ENCODE measurements around the gene TSPAN17. TPM values are rescaled to one million over a fixed set of nuclear protein-coding genes. Genes with fewer than 3 reads are reported as not detected.

The TSPAN17 gene
- total RNA-seq, 1 donor from 2014 or later = 41.8 TPM

DNA sequence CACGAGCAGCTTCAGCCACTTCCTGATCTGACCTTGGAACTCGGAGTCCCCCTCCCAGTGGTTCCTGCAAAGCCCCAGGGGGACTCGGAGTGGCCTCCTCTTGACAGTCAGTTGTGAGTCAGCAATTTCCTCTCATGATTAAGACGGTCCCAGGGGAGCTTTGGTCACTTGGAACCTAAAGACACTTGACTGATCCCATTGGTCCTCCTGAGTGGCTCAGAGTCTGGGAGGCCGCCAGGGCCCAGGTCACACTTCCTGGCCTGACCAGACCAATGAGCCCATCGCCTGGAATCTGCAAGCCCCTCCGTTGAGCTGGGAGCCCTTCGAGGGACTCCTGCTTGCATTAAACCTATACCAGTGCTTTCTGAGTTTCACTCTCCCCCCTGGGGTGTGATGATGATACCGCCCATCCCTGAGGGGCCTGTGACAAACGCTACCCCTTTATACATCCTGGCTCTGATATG, 29.1 kb downstream of the TSPAN17 start:
- Mint-ChIP-seq H3K4me1 (ENCODE audit: unreplicated experiment) (peaks cover 11% of the 10 kb centered on the region), H3K27me3 (ENCODE audit: unreplicated experiment) (peaks cover 22% of the 10 kb centered on the region), H3K9me3 (ENCODE audit: unreplicated experiment) (no peaks in the 10 kb centered on the region), H3K36me3 (ENCODE audit: unreplicated experiment) (no peaks in the 10 kb centered on the region), H3K27ac (ENCODE audit: unreplicated experiment) (no peak overlapping the region), H3K4me3 (ENCODE audit: unreplicated experiment) (no peak overlapping the region)
- DNase-seq (ENCODE audit: extremely low spot score, unreplicated experiment) = no peak
- TF ChIP-seq, protein P1, sequence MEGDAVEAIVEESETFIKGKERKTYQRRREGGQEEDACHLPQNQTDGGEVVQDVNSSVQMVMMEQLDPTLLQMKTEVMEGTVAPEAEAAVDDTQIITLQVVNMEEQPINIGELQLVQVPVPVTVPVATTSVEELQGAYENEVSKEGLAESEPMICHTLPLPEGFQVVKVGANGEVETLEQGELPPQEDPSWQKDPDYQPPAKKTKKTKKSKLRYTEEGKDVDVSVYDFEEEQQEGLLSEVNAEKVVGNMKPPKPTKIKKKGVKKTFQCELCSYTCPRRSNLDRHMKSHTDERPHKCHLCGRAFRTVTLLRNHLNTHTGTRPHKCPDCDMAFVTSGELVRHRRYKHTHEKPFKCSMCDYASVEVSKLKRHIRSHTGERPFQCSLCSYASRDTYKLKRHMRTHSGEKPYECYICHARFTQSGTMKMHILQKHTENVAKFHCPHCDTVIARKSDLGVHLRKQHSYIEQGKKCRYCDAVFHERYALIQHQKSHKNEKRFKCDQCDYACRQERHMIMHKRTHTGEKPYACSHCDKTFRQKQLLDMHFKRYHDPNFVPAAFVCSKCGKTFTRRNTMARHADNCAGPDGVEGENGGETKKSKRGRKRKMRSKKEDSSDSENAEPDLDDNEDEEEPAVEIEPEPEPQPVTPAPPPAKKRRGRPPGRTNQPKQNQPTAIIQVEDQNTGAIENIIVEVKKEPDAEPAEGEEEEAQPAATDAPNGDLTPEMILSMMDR (IDR thresholded peaks at IDR 0.05) = no peak

DNA sequence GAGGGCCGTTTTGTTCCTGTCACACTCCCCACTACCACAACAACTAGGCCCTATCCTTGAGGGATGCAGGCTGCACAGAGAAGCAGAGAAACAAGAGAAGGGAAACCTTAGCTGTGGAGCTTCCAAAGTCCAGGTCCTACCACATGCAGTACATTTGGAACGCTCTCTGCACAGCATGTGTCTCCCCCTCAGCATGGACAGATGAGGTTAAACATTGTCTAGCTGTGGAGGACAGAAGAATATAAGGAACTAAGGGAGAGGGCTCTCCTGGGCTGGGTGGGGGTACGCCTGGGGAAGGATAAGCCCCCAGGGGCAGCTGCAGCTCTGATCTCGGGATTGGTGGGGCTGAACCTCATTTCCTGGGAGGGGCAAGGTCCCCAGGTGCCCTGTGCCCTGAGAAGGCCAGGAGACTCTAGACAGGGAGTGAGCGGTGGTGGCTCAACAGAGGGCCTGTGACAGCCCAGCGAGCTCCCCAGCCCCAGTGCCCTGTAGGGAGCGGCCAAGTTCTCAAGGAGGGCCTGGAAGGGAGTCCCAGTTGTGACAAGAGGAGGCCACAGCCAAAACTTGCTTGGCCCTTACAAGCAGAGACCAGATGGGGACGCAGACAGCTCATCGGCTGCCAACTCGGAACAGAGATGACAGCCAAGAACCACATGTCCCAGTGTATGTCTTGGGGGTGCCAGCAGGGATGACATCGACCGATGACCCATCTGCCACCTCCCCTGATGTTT, 30.1 kb downstream of the TSPAN17 start:
- DNase-seq (ENCODE audit: extremely low spot score, unreplicated experiment) = no peak
- H3K27me3 Mint-ChIP-seq (ENCODE audit: unreplicated experiment) = peaks cover 21% of the 10 kb centered on the region
- peaks cover 11% of the 10 kb centered on the region for H3K4me1 Mint-ChIP-seq (ENCODE audit: unreplicated experiment)
- H3K4me3 Mint-ChIP-seq (ENCODE audit: unreplicated experiment) = no peak overlapping the region
- H3K27ac Mint-ChIP-seq (ENCODE audit: unreplicated experiment) = no peak overlapping the region
- TF ChIP-seq, protein P1 (IDR thresholded peaks at IDR 0.05) = no peak
- no peaks in the 10 kb centered on the region for H3K9me3 Mint-ChIP-seq (ENCODE audit: unreplicated experiment)
- no peaks in the 10 kb centered on the region for H3K36me3 Mint-ChIP-seq (ENCODE audit: unreplicated experiment)

DNA sequence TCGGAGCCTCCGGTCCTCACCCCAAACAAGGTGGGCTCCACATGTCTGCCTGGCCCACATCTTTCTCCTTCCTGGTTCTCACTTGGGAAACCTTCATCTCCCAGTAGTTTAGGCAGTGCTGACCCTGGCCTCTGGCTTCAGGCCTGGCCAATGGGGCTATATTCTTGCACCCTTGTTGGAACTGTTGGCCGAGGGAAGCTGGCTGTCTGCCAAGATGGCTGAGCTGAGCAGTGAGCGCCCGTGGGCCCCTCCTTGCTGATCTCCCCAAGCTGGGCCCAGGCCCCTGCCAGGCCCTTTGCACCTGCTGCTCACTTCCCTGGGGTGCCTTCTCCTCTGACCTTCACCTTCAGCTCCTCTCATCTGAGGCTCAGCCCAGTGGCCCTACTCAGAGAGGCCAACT, 31.3 kb downstream of the TSPAN17 start:
- DNase-seq (ENCODE audit: extremely low spot score, unreplicated experiment) = no peak
- H3K36me3 Mint-ChIP-seq (ENCODE audit: unreplicated experiment) = no peaks in the 10 kb centered on the region
- peaks cover 11% of the 10 kb centered on the region for H3K4me1 Mint-ChIP-seq (ENCODE audit: unreplicated experiment)
- H3K27ac Mint-ChIP-seq (ENCODE audit: unreplicated experiment) = no peak overlapping the region
- H3K27me3 Mint-ChIP-seq (ENCODE audit: unreplicated experiment) = peaks cover 27% of the 10 kb centered on the region
- H3K9me3 Mint-ChIP-seq (ENCODE audit: unreplicated experiment) = no peaks in the 10 kb centered on the region
- TF ChIP-seq, protein P1 (IDR thresholded peaks at IDR 0.05) = no peak
- no peak overlapping the region for H3K4me3 Mint-ChIP-seq (ENCODE audit: unreplicated experiment)

DNA sequence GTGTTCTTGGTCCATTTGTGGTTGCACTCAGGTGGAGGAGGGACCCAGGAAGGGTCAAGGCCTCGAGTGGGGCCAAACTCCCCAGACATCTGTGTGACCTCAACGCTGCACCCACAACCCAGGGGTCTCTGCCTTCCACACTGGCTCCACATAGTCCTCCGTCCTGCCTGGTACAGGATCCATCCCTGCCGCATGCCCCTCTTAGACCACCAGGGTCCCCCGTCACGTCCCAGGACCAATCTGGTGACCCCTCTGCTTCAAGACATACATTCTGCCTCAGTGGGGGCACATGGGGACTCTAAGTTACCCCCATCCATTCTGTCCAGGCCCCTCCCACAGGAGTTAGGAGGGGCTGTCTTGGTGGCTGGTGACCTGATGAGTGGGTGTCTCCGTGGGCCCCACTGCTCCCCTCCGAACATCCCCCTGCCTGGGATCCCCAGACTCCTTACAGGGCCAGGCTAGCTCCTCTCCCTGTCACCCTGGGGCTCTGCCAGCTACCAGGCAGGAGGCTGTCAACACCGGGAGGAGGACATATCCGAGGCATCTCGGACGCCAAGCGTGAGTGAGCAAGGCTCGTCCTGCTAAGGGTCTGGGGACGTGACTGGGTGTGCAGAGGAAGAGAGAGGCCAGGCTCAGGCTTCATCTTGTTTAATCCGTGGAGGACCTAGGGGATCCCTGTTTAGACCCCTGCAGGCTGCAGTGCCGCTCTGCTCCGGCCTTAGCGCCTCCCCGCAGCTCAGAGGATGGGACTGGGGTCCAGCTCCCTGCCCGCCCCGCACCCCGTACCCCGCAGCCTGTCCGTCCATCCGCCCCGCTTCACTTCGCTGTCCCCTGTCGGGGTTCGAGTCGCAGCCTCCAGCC, 32.3 kb downstream of the TSPAN17 start:
- TF ChIP-seq, protein P1 (IDR thresholded peaks at IDR 0.05) = no peak
- no peak overlapping the region for H3K4me3 Mint-ChIP-seq (ENCODE audit: unreplicated experiment)
- H3K27ac Mint-ChIP-seq (ENCODE audit: unreplicated experiment) = no peak overlapping the region
- no peak for DNase-seq (ENCODE audit: extremely low spot score, unreplicated experiment)
- H3K4me1 Mint-ChIP-seq (ENCODE audit: unreplicated experiment) = peaks cover 11% of the 10 kb centered on the region
- no peaks in the 10 kb centered on the region for H3K9me3 Mint-ChIP-seq (ENCODE audit: unreplicated experiment)
- H3K27me3 Mint-ChIP-seq (ENCODE audit: unreplicated experiment) = peaks cover 32% of the 10 kb centered on the region
- H3K36me3 Mint-ChIP-seq (ENCODE audit: unreplicated experiment) = no peaks in the 10 kb centered on the region

DNA sequence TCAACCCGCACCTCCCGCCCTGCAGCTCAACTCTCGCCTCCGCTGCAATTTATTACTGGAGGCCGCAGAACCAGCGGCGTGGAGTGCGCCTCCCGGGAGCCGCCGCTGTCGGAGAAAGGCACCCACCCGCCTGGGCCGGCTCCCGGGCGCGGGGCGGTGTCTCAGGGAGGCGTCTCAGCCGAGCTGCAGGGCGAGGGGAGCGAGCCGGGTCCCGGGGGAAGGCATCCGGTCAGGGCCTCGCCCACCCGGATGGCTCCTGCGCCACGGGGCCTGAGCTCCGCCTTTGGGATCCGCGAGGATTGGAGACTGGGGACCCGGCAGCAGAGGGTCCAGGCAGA, 32.9 kb downstream of the TSPAN17 start:
- Mint-ChIP-seq H3K27ac (ENCODE audit: unreplicated experiment) (no peak overlapping the region), H3K27me3 (ENCODE audit: unreplicated experiment) (peaks cover 38% of the 10 kb centered on the region), H3K4me3 (ENCODE audit: unreplicated experiment) (no peak overlapping the region), H3K4me1 (ENCODE audit: unreplicated experiment) (peaks cover 11% of the 10 kb centered on the region), H3K36me3 (ENCODE audit: unreplicated experiment) (no peaks in the 10 kb centered on the region), H3K9me3 (ENCODE audit: unreplicated experiment) (peaks cover 4% of the 10 kb centered on the region)
- no peak for DNase-seq (ENCODE audit: extremely low spot score, unreplicated experiment)
- TF ChIP-seq, protein P1 (IDR thresholded peaks at IDR 0.05) = no peak
